Measurements from ENCODE around the gene RAB20. TPM values are rescaled to one million over a fixed set of nuclear protein-coding genes. Genes with fewer than 3 reads are reported as not detected.

Gene RAB20
- total and polyA plus RNA-seq, 9 of the 15 experiments (the other 6 are each of a cell fraction or from before 2014, with no cell fraction given): 0.62 to 9.2 (median 5.4) TPM

GRCh38 chr13:110582421-110582954, 21.0 kb upstream of the RAB20 start (continued):
- no peak for TF ChIP-seq PRDM10 (IDR thresholded peaks at IDR 0.05; ENCODE audit: partially characterized antibody)
- TF ChIP-seq, protein P1, sequence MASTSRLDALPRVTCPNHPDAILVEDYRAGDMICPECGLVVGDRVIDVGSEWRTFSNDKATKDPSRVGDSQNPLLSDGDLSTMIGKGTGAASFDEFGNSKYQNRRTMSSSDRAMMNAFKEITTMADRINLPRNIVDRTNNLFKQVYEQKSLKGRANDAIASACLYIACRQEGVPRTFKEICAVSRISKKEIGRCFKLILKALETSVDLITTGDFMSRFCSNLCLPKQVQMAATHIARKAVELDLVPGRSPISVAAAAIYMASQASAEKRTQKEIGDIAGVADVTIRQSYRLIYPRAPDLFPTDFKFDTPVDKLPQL (IDR thresholded peaks at IDR 0.05; ENCODE audit: extremely low read depth, insufficient read length): no peak
- TF ChIP-seq BACH1 (tag; IDR thresholded peaks at IDR 0.05): no peak
- no peak for TF ChIP-seq DEAF1 (CRISPR knock-in tag; IDR thresholded peaks at IDR 0.05)
- TF ChIP-seq PURB (CRISPR knock-in tag; IDR thresholded peaks at IDR 0.05; ENCODE audit: low read depth): no peak
